H54 (cell line): ENCODE measurements around the gene CCNT1.
A peak's percentile ranks its signal among the peaks of the same experiment; 100 is the strongest.
"Not testable (repeated sequence)": the region's sequence is repeated elsewhere in the genome, so short reads cannot be mapped to it uniquely, and the experiment has no call there.

Source experiments
- DNase-seq: peaks from one replicate; pipeline ENCODE4 v3.0.0; 2011; ENCODE audit warnings: low spot score, mixed read lengths; ENCODE audit not compliant: insufficient read length
- FAIRE-seq: peaks from 3 replicates; lab custom pipeline; 2011; peaks lifted over from hg19 to GRCh38; lab: Jason Lieb, UNC
- POLR2A ChIP-seq: IDR thresholded peaks from 2 replicates; pipeline ENCODE4 v1.6.1; 2011; ENCODE audit warnings: low read depth, mild to moderate bottlenecking, low read length

The CCNT1 gene

GRCh38 chr12:48682927-48683326, 33.6 kb downstream of the CCNT1 start:
- no peak for DNase-seq
- no peak for FAIRE-seq
- TF ChIP-seq POLR2A = no peak

GRCh38 chr12:48682533-48682905, 34.0 kb downstream of the CCNT1 start:
- FAIRE-seq = not testable (repeated sequence)

GRCh38 chr12:48681710-48682532, 34.6 kb downstream of the CCNT1 start, which contains the start of gene KANSL2:
KANSL2 (minus strand) TSS chr12:48682238; CDS start chr12:48681632, 606 bp downstream.
- DNase-seq (peak; percentile 93), FAIRE-seq (peak; percentile 89)
- peak; percentile 98 for TF ChIP-seq POLR2A

More at GRCh38 chr12:48682533-48682905, 34.0 kb downstream of the CCNT1 start:
- DNase-seq = not testable (repeated sequence)

- no peak for DNase-seq
- no peak for TF ChIP-seq POLR2A
- no peak for FAIRE-seq
These were observed 35.2 kb downstream of the CCNT1 start for GRCh38 chr12:48681399-48681709.

GRCh38 chr12:48680861-48681260, 35.6 kb downstream of the CCNT1 start:
- TF ChIP-seq POLR2A = no peak
- no peak for DNase-seq
- no peak for FAIRE-seq

GRCh38 chr12:48678551-48679185, 37.8 kb downstream of the CCNT1 start:
- no peak for DNase-seq
- TF ChIP-seq POLR2A = no peak
- no peak for FAIRE-seq

GRCh38 chr12:48671231-48671856, 45.2 kb downstream of the CCNT1 start:
- DNase-seq (no peak), FAIRE-seq (no peak)
- no peak for TF ChIP-seq POLR2A

GRCh38 chr12:48668996-48669395, 47.5 kb downstream of the CCNT1 start:
- FAIRE-seq (no peak), DNase-seq (no peak)
- TF ChIP-seq POLR2A = no peak

- FAIRE-seq = no peak
- no peak for TF ChIP-seq POLR2A
- no peak for DNase-seq
These were observed 56.6 kb downstream of the CCNT1 start for GRCh38 chr12:48659863-48660262.

GRCh38 chr12:48651681-48652080, 64.8 kb downstream of the CCNT1 start:
- TF ChIP-seq POLR2A = no peak
- DNase-seq (no peak), FAIRE-seq (no peak)

GRCh38 chr12:48645354-48645753, 71.2 kb downstream of the CCNT1 start:
- not testable (repeated sequence) for FAIRE-seq, DNase-seq

- FAIRE-seq = no peak
- DNase-seq = no peak
- no peak for TF ChIP-seq POLR2A
These were observed 73.5 kb downstream of the CCNT1 start for GRCh38 chr12:48643011-48643410.

- FAIRE-seq = not testable (repeated sequence)
These were observed 74.6 kb downstream of the CCNT1 start for GRCh38 chr12:48641752-48642555.

GRCh38 chr12:48640854-48641253, 75.7 kb downstream of the CCNT1 start:
- no peak for FAIRE-seq
- no peak for TF ChIP-seq POLR2A
- no peak for DNase-seq

More at GRCh38 chr12:48641752-48642555, 74.6 kb downstream of the CCNT1 start:
- not testable (repeated sequence) for DNase-seq
